Measurements from ENCODE around the gene KCNJ6.

GRCh38 chr21:37764691-37765090 is 151.6 kb downstream of the KCNJ6 start:
- TF ChIP-seq CTCF (IDR thresholded peaks at IDR 0.05; ENCODE audit: insufficient read depth, low read length, poor library complexity, severe bottlenecking) (no peak), EZH2phosphoT487 (conservative IDR thresholded peaks at IDR 0.05; ENCODE audit: low read length) (no peak)

All from SU-DHL-6 (cell line).